Heart left ventricle (tissue), 16 donors: Measurements from ENCODE around the gene OTUD7B. TPM values are rescaled to one million over a fixed set of nuclear protein-coding genes. Genes with fewer than 3 reads are reported as not detected.

Source experiments
- ATAC-seq, 4 donors: fragments of 200-7000 bp; cut with Tn5 transposase; one replicate each; pipeline ENCODE4 v1.9.1; 2020 to 2022; ENCODE audit warnings: moderate library complexity in 4 of 4, mild to moderate bottlenecking in 3 of 4, moderate number of reproducible peaks in 1 of 4
- DNase-seq, 5 donors: peaks; one replicate each; pipeline ENCODE4 v3.0.0-alpha.2; 2020
- H3K27ac ChIP-seq, 12 donors: fragments of 200-600 bp; sonication (generic) in 4 of 12; one replicate each; pipeline versions ENCODE4 v1.5.0 to v1.8.0; 2016 to 2022; ENCODE audit warnings: mild to moderate bottlenecking in 2 of 12
- H3K27me3 ChIP-seq, 9 donors: fragments of 200-600 bp; sonication (generic) in 2 of 9; one replicate each; pipeline versions ENCODE4 v1.5.1 to v1.8.0; 2016 to 2022; ENCODE audit warnings: mild to moderate bottlenecking in 3 of 9
- H3K36me3 ChIP-seq, 9 donors: fragments of 200-600 bp; sonication (generic) in 2 of 9; one replicate each; pipeline versions ENCODE4 v1.5.0 to v1.8.0; 2018 to 2022; ENCODE audit warnings: mild to moderate bottlenecking in 2 of 9
- H3K4me1 ChIP-seq, 12 donors: fragments of 200-600 bp; sonication (generic) in 4 of 12; one replicate each; pipeline versions ENCODE4 v1.5.0 to v1.8.0; 2016 to 2022; ENCODE audit warnings: mild to moderate bottlenecking in 3 of 12
- H3K4me3 ChIP-seq, 12 donors: fragments of 200-600 bp; sonication (generic) in 4 of 12; one replicate each; pipeline versions ENCODE4 v1.5.0 to v1.8.0; 2017 to 2022; ENCODE audit warnings: mild to moderate bottlenecking in 9 of 12, moderate library complexity in 4 of 12
- H3K9me3 ChIP-seq, 12 donors: fragments of 200-600 bp; sonication (generic) in 4 of 12; one replicate each; pipeline versions ENCODE4 v1.5.0 to v1.8.0; 2016 to 2022; ENCODE audit warnings: mild to moderate bottlenecking in 1 of 12
- CTCF ChIP-seq, 12 donors: fragments of 200-600 bp; sonication (generic) in 4 of 12; IDR thresholded peaks; one replicate each; pipeline versions ENCODE4 v1.5.0 to v1.8.0; 2018 to 2022; ENCODE audit warnings: antibody characterized with exemption in 12 of 12, mild to moderate bottlenecking in 5 of 12
- POLR2A ChIP-seq, 2 donors: fragments of 450-650 bp; IDR thresholded peaks; one replicate each; pipeline ENCODE4 v1.6.1; 2017; ENCODE audit warnings: antibody characterized with exemption in 2 of 2, mild to moderate bottlenecking in 2 of 2, moderate library complexity in 2 of 2
- WGBS, 4 donors: extraction: QIAGEN DNeasy Blood & Tissue Kit in 2 of 4; methylation state at CpG; one replicate each; pipeline versions ENCODE4 v1.1.5 to v1.1.7; 2013 to 2018; 5-methylcytosine and 5-hydroxymethylcytosine counted together
- intact Hi-C, 10 donors: fragments of 100-400 bp; cut with DNase I; formaldehyde crosslinking; loops; one replicate each; pipeline versions ENCODE4 v1.11.1 to v1.14.2; 2022
- polyA plus RNA-seq, 2 donors: library from polyadenylated mRNA; stranded (reverse); fragments of 200-250 nt; gene quantifications; one replicate each; pipeline ENCODE4 v1.2.3, GENCODE V29; 2013
- total RNA-seq, 9 donors: library from RNA; depleted of rRNA in 2 of 9; stranded (reverse); fragments of >200 nt in 2 of 9; fragmentation: NEBNext Ultra II Directional in 3 of 9; extraction: Animal tissue kit (Norgen Biotek cat#: 25700) in 3 of 9; gene quantifications; one replicate each; pipeline versions ENCODE4 v1.1.0 to v1.2.4, GENCODE V29; 2016 to 2023
- donor health status: ischemic (EF 13 %, LVEDD 7.1; RV severe dilation, severe dysfunction).
- donor health status: healthy with polysubstance abuse.
- donor health status: DM: no; HTN: yes; CAD: no.
- donor health status: DM: no; HTN: no; CAD: no.
- donor health status: ischemic (EF 25% LVEDD 6.9; RV normal size, moderate dysfunction).
- donor health status: ischemic (EF 25% LVEDD 5.7; RV mildly dilated, moderate dysfunction).
- donor health status: healthy.
- donor health status: DM: yes; HTN: yes; CAD: no.
- donor health status: ischemic (EF 35%, LVEDD 5.7; RV mildly dilated, moderate dysfunction).
- donor health status: nonischemic (EF 11% LVEDD 7.7; RV severe dilation, severe dysfunction).
- donor health status: DM: yes; HTN: yes; CAD: no.
- donor health status: PGD.
- donor health status: ischemic (EF 29% LVEDD 5.4; RV normal size, mild dysfunction).
- donor health status: nonischemic (EF 23%, LVEDD 6.1; RV moderate dilation, normal function).

OTUD7B gene
- total and polyA plus RNA-seq, 11 donors: 8.1 to 36.2 (median 24.7) TPM

GRCh38 chr1:149987297-149987595 lies 23.3 kb downstream of the OTUD7B start:
- H3K27me3 ChIP-seq: peaks cover 0 to 52% (median 0%) of the 10 kb centered on the region in 9 donors
- no peak overlapping the region for H3K4me3 ChIP-seq
- TF ChIP-seq CTCF (IDR thresholded peaks at IDR 0.05): no peak
- no peak for TF ChIP-seq POLR2A (IDR thresholded peaks at IDR 0.05)
- H3K9me3 ChIP-seq: no peaks in the 10 kb centered on the region
- peak overlapping the region in 1 of 12 donors; percentile 32 for H3K27ac ChIP-seq
- DNase-seq (no peak), ATAC-seq (no peak)
- H3K36me3 ChIP-seq: no peaks in the 10 kb centered on the region
- H3K4me1 ChIP-seq: peaks cover 0 to 38% (median 19%) of the 10 kb centered on the region in 12 donors
- WGBS, 4 donors: 93 to 97% (median 96%) methylated on average over 1 of the region's 1 CpG
- intact Hi-C loops: no loop called here

- Histone ChIP-seq H3K36me3 (no peaks in the 10 kb centered on the region), H3K9me3 (no peaks in the 10 kb centered on the region), H3K4me1 (peaks cover 0 to 40% (median 19%) of the 10 kb centered on the region in 12 donors), H3K4me3 (no peak overlapping the region), H3K27me3 (peaks cover 0 to 47% (median 0%) of the 10 kb centered on the region in 9 donors), H3K27ac (peak overlapping the region in 5 of 12 donors; percentile 5 to 32 (median 15))
- intact Hi-C loops: no loop called here
- DNase-seq: no peak
- ATAC-seq: peak in 3 of 4 donors; percentile 20 to 84 (median 44)
- 65 to 75% (median 71%) methylated on average over 4 of the region's 4 CpGs for WGBS, 4 donors
- TF ChIP-seq CTCF (IDR thresholded peaks at IDR 0.05) (no peak), POLR2A (IDR thresholded peaks at IDR 0.05) (no peak)
Measured at GRCh38 chr1:149986486-149987296, 23.8 kb downstream of the OTUD7B start.

- H3K27me3 ChIP-seq: peaks cover 0 to 39% (median 0%) of the 10 kb centered on the region in 9 donors
- peaks cover 0 to 25% (median 20%) of the 10 kb centered on the region in 9 donors for H3K36me3 ChIP-seq
- intact Hi-C loops: loop anchor here in 1 of 10 donors (5.0 kb wide), 1 partner anchor 37 kb away; no protein-coding TSS in a partner anchor
- no peak for DNase-seq
- H3K27ac ChIP-seq: no peak overlapping the region
- ATAC-seq: no peak
- H3K4me3 ChIP-seq: no peak overlapping the region
- H3K4me1 ChIP-seq: peaks cover 0 to 23% (median 8%) of the 10 kb centered on the region in 12 donors
- TF ChIP-seq CTCF (IDR thresholded peaks at IDR 0.05) (no peak), POLR2A (IDR thresholded peaks at IDR 0.05) (no peak)
- WGBS, 4 donors: 91 to 100% (median 96%) methylated on average over 3 of the region's 3 CpGs
- no peaks in the 10 kb centered on the region for H3K9me3 ChIP-seq
Measured at GRCh38 chr1:149979972-149980540, 30.5 kb downstream of the OTUD7B start.

- DNase-seq (no peak), ATAC-seq (no peak)
- H3K36me3 ChIP-seq: peaks cover 0 to 32% (median 26%) of the 10 kb centered on the region in 9 donors
- H3K9me3 ChIP-seq: no peaks in the 10 kb centered on the region
- peaks cover 0 to 23% (median 8%) of the 10 kb centered on the region in 12 donors for H3K4me1 ChIP-seq
- TF ChIP-seq POLR2A (IDR thresholded peaks at IDR 0.05) (no peak), CTCF (IDR thresholded peaks at IDR 0.05) (no peak)
- peaks cover 0 to 33% (median 0%) of the 10 kb centered on the region in 9 donors for H3K27me3 ChIP-seq
- intact Hi-C loops: no loop called here
- no peak overlapping the region for H3K27ac ChIP-seq
- no peak overlapping the region for H3K4me3 ChIP-seq
- WGBS, 4 donors: 76 to 81% (median 78%) methylated on average over 2 of the region's 2 CpGs
Measured at GRCh38 chr1:149979245-149979971, 31.1 kb downstream of the OTUD7B start.
